Small intestine (tissue), 7 donors: ENCODE results near the gene AK5. TPM values are rescaled to one million over a fixed set of nuclear protein-coding genes. Genes with fewer than 3 reads are reported as not detected.

ENCODE experiments used
- DNase-seq, 2 donors: peaks; one replicate each; pipeline versions ENCODE4 v3.0.0 to v3.0.0-alpha.2; 2013
- FAIRE-seq: peaks from 2 replicates; lab custom pipeline; 2012; peaks lifted over from hg19 to GRCh38; lab: Jason Lieb, UNC
- H3K27ac ChIP-seq, 3 donors: one replicate each; pipeline ENCODE4 v1.5.1; 2013; ENCODE audit warnings: low read length in 2 of 3, mild to moderate bottlenecking in 2 of 3, control low read depth in 1 of 3, inconsistent platforms in 1 of 3, low read depth in 1 of 3, moderate library complexity in 1 of 3
- H3K27me3 ChIP-seq, 3 donors: one replicate each; pipeline ENCODE4 v1.6.1; 2013; ENCODE audit warnings: low read length in 3 of 3, inconsistent platforms in 1 of 3; ENCODE audit not compliant: control insufficient read depth in 3 of 3, insufficient read depth in 3 of 3
- H3K36me3 ChIP-seq, 3 donors: one replicate each; pipeline ENCODE4 v1.6.1; 2013; ENCODE audit warnings: low read length in 3 of 3, inconsistent platforms in 1 of 3, low read depth in 1 of 3, mild to moderate bottlenecking in 1 of 3, moderate library complexity in 1 of 3; ENCODE audit not compliant: control insufficient read depth in 3 of 3, insufficient read depth in 2 of 3
- H3K4me1 ChIP-seq, 3 donors: one replicate each; pipeline ENCODE4 v1.6.1; 2013; ENCODE audit warnings: low read length in 2 of 3, inconsistent platforms in 1 of 3, low read depth in 1 of 3, mild to moderate bottlenecking in 1 of 3, moderate library complexity in 1 of 3; ENCODE audit not compliant: control insufficient read depth in 3 of 3, insufficient read depth in 2 of 3
- H3K4me3 ChIP-seq, 3 donors: one replicate each; pipeline ENCODE4 v1.5.1; 2013; ENCODE audit warnings: low read length in 3 of 3, control low read depth in 1 of 3, inconsistent platforms in 1 of 3, low read depth in 1 of 3, mild to moderate bottlenecking in 1 of 3, moderate library complexity in 1 of 3
- H3K9me3 ChIP-seq, 2 donors: one replicate each; pipeline ENCODE4 v1.6.1; 2013; ENCODE audit warnings: low read depth in 1 of 2, low read length in 1 of 2; ENCODE audit not compliant: control insufficient read depth in 2 of 2, insufficient read depth in 1 of 2
- WGBS, 3 donors: extraction: QIAGEN DNeasy Blood & Tissue Kit; methylation state at CpG; one replicate each; pipeline ENCODE4 v1.1.7; 2013; 5-methylcytosine and 5-hydroxymethylcytosine counted together
- polyA plus RNA-seq, 4 donors: library from polyadenylated mRNA; stranded (reverse) in 3 of 4; unstranded in 1 of 4; fragments of 200-250 nt in 3 of 4; fragments of 120-200 nt in 1 of 4; gene quantifications; one replicate each; pipeline versions ENCODE4 v1.2.1 to v1.2.3, GENCODE V29; 2013
- donor health status: healthy with polysubstance abuse.
- donor health status: control.
- donor health status: control.
- donor health status: Bipolar disorder and iron deficiency.
- donor health status: healthy.

The AK5 gene
- polyA plus RNA-seq, 4 donors = 0.27 to 2.6 (median 0.61) TPM; not detected in 1

DNA sequence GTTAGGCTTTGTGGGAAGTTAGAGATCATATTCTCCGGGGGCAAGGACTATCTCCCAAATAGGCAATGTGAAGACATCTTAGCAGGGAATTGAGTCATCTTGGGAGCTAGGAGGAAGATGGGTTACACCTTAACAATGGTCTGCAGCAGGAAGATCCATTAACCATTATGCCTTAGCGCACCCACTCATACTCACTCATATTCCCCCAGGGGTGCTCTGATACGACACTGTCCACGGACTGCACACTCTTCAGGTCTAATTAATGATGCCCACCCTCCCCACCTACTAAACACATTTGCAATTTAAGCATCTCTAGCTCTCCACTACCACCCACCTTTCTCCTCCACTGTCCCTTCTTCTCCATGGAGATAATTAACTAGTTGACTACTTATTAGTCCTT, 857 bp upstream of the AK5 start:
- Histone ChIP-seq H3K9me3 (no peaks in the 10 kb centered on the region), H3K4me3 (no peak overlapping the region), H3K27me3 (peaks cover 5 to 45% (median 7%) of the 10 kb centered on the region in 3 donors), H3K27ac (no peak overlapping the region), H3K36me3 (no peaks in the 10 kb centered on the region), H3K4me1 (peaks cover 0 to 7% (median 0%) of the 10 kb centered on the region in 3 donors)
- DNase-seq = no peak
- FAIRE-seq = no peak
- 83 to 90% (median 89%) methylated on average over 4 of the region's 4 CpGs for WGBS, 3 donors

DNA sequence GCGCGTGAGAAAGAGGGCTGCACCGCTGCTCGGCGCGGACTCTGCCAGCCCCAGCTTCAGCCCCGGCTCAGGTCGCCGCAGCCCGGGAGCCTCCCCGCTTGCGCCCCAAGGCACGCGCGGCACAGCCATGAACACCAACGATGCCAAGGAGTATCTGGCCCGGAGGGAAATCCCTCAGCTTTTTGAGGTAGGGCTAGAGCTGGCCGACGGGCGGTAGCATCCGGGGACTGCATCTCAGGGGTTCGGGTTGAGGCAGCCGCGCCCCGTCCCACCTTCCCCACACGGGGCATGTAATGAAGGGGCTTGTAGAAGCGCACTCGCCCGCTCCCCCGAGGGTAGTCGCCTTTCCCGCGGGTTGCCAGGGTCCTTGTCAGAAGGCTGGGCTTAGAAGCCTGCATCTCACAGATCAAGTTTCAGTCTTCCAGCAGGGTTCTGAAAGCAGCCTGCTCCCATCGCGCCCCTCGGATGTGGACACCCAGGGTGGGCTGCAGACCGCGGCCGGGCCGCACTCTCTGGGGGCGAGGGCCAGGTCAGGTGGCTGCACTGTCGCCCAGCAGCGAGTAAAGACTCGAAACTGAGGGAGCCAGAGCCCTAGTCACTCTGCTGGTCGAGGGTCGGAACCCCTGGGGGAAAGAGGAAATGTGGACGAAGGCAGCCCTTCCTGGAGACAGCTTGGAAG, 507 bp downstream of the AK5 start:
- H3K27ac ChIP-seq = no peak overlapping the region
- FAIRE-seq (no peak), DNase-seq (peak in 1 of 2 donors; percentile 27)
- peaks cover 5 to 45% (median 7%) of the 10 kb centered on the region in 3 donors for H3K27me3 ChIP-seq
- WGBS, 3 donors = 1 to 3% (median 2%) methylated on average over 42 to 47 of the region's 47 CpGs
- no peaks in the 10 kb centered on the region for H3K36me3 ChIP-seq
- no peaks in the 10 kb centered on the region for H3K9me3 ChIP-seq
- peaks cover 0 to 7% (median 0%) of the 10 kb centered on the region in 3 donors for H3K4me1 ChIP-seq
- H3K4me3 ChIP-seq = peak overlapping the region; percentile 17 to 48 (median 39)

DNA sequence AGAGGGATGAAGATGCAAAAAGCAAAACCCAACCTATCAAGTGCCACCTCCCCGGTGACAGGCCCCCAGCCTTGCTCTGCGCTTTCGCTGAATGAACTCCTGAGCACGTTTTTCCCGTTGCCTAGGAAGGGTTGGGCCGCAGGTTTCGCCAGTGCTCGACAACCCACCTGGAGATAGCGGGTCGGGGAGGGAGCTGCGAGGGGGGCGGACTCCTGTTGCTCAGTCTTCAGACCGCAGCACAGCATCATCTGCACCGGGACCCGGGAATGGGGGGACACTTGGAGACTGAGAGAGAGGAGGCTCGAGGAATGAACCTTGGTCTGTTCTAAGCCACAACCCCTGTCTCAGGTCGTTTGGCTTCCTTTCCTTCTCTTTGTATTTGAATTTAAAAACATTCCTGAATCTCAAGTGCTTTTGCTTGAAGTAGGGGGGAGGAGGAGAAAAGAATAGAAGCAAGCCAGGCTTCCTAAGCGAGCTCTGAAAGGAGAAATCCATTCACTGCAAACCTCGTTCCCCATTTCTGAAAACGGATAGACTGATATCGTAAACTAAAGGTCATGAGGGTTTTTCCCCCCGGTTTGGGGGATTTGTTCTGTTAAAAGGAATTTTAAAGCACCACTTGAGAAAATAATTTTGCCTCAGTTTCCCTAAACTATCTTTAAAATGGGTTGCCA, 1.2 kb downstream of the AK5 start:
- DNase-seq (peak in 1 of 2 donors; percentile 9), FAIRE-seq (no peak)
- H3K27ac ChIP-seq = no peak overlapping the region
- no peaks in the 10 kb centered on the region for H3K9me3 ChIP-seq
- peaks cover 5 to 45% (median 7%) of the 10 kb centered on the region in 3 donors for H3K27me3 ChIP-seq
- peak overlapping the region in 1 of 3 donors; percentile 48 for H3K4me3 ChIP-seq
- H3K4me1 ChIP-seq = peaks cover 0 to 7% (median 0%) of the 10 kb centered on the region in 3 donors
- 8 to 12% (median 8%) methylated on average over 22 of the region's 22 CpGs for WGBS, 3 donors
- no peaks in the 10 kb centered on the region for H3K36me3 ChIP-seq

DNA sequence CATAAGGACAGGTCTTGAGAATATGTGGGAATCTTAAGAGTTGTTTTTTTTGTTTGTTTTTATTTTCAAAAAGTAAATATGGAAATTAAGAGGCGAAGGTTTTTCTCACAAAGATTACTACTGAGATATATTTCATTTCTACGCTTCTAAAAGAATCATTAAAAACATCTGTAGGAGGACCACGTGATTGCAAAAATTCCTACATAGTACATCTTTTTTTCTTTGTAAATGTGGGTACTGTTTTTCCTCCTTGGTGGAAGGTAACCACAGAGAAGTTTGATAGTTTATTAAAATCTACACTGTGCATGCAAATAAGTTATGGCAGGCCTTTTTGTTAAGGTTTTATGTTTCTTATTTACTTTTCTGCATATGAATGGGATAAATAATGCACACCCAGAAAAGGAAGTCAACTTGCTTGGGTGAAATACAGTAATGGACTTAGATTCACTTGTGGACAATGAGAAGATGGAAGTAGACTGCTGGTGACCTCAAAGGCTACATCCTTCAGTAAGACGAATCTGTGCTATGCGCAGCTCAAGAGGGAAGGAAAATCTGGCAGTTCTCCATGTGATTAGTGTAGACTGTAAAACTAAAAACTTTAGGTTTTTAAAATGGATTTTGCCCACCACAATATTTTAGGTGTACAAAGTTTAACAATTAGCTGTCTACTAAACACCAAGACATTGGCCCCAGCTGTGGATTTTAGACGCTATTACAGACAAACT, 2.0 kb downstream of the AK5 start:
- Histone ChIP-seq H3K27me3 (peaks cover 5 to 40% (median 7%) of the 10 kb centered on the region in 3 donors), H3K4me1 (peaks cover 0 to 7% (median 0%) of the 10 kb centered on the region in 3 donors), H3K36me3 (no peaks in the 10 kb centered on the region), H3K4me3 (no peak overlapping the region), H3K9me3 (no peaks in the 10 kb centered on the region), H3K27ac (no peak overlapping the region)
- FAIRE-seq (no peak), DNase-seq (no peak)
- 57 to 81% (median 65%) methylated on average over 6 of the region's 6 CpGs for WGBS, 3 donors

DNA sequence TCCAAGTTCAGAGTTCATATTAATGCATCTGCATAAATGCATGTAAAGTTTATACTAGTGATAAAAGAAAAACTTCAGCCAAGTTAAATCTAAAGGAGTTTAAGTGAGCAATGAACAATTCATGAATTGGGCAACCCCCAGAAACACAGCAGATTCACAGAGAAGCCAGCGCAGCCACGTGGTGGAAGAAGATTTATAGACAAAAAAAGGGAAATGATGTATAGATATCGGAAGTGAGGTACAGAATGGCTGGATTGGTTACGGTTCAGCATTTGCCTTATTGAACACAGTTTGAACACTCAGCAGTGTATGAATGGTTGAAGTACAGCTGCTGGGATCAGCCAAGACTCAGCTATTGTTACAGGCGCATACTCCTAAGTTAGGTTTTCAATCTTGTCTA, 5.7 kb downstream of the AK5 start:
- Histone ChIP-seq H3K9me3 (no peaks in the 10 kb centered on the region), H3K27ac (no peak overlapping the region), H3K4me1 (peaks cover 0 to 3% (median 0%) of the 10 kb centered on the region in 3 donors), H3K36me3 (no peaks in the 10 kb centered on the region), H3K27me3 (peaks cover 0 to 16% (median 1%) of the 10 kb centered on the region in 3 donors), H3K4me3 (no peak overlapping the region)
- 83 to 91% (median 86%) methylated on average over 5 of the region's 5 CpGs for WGBS, 3 donors
- FAIRE-seq = no peak
- no peak for DNase-seq

DNA sequence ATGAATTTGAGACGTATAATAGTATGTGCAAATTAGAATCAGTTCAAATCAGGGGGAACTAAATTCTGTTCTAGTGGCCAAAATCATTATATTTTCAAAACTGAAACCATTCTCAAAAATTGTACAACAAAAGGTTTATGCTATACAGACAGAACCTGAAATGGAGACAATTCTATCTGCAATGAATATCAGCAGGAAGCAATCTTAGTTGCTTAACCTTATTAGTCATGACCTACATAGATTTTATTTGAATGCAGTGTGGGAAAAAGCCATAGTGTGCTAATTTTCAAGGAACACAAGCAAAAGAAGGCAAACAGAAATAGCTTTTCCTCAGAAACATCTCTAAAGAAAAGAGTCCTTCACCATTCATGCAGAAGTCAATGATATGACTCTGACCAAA, 6.5 kb downstream of the AK5 start:
- no peak for FAIRE-seq
- 76 to 83% (median 82%) methylated on average over 1 of the region's 1 CpG for WGBS, 3 donors
- Histone ChIP-seq H3K27me3 (peaks cover 0 to 9% (median 1%) of the 10 kb centered on the region in 3 donors), H3K27ac (no peak overlapping the region), H3K4me3 (no peak overlapping the region), H3K9me3 (no peaks in the 10 kb centered on the region), H3K36me3 (no peaks in the 10 kb centered on the region), H3K4me1 (no peaks in the 10 kb centered on the region)
- DNase-seq = no peak

DNA sequence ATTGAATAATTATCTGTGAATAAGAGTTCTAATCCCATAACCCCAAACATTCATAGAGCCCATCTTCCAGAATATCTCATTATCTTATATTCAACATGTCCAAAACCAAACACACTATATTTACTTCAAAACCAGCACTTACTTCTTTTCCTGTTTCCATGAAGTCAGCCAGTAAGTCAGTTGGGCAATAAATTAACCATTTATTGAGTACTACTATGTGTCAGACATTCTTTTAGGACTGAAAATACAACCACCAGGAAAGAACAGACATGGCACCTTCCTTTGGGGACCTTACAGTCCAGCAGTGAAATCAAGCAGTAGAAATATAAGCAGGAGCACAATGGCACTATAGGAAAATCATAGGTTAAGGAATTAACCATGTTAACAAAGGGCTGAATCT, 8.8 kb downstream of the AK5 start:
- no peak for DNase-seq
- H3K9me3 ChIP-seq = no peaks in the 10 kb centered on the region
- H3K27ac ChIP-seq = no peak overlapping the region
- FAIRE-seq = no peak
- no peaks in the 10 kb centered on the region for H3K4me1 ChIP-seq
- no peaks in the 10 kb centered on the region for H3K27me3 ChIP-seq
- H3K4me3 ChIP-seq = no peak overlapping the region
- no peaks in the 10 kb centered on the region for H3K36me3 ChIP-seq

DNA sequence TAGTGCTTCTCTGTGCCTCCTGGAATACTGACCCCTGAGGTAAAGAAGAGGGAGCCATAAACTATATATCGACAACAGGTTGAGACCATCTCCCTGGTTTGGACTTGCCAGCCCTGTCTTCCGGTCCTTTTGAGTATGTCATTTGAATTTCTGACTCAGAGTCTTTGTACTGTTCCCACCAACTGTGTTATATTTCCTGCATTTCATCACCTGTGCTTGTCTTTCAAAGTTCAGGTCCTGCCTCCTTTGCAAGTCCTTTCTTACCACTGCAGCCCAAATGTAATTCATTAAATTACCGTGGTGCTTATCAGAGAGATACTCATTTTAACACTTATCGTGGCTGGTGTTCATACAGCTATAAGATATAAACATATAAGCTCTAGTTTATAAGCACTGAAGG, 10.7 kb downstream of the AK5 start:
- H3K4me3 ChIP-seq = no peak overlapping the region
- no peak for FAIRE-seq
- H3K27me3 ChIP-seq = no peaks in the 10 kb centered on the region
- H3K36me3 ChIP-seq = no peaks in the 10 kb centered on the region
- H3K4me1 ChIP-seq = no peaks in the 10 kb centered on the region
- DNase-seq = no peak
- H3K9me3 ChIP-seq = no peaks in the 10 kb centered on the region
- no peak overlapping the region for H3K27ac ChIP-seq
- 52 to 85% (median 57%) methylated on average over 4 of the region's 4 CpGs for WGBS, 3 donors
